ENCODE measurements around the gene PDE4D. TPM values are rescaled to one million over a fixed set of nuclear protein-coding genes. Genes with fewer than 3 reads are reported as not detected.

Gene PDE4D
- total RNA-seq, 1 experiment from 2014 or later = 3.6 TPM

DNA sequence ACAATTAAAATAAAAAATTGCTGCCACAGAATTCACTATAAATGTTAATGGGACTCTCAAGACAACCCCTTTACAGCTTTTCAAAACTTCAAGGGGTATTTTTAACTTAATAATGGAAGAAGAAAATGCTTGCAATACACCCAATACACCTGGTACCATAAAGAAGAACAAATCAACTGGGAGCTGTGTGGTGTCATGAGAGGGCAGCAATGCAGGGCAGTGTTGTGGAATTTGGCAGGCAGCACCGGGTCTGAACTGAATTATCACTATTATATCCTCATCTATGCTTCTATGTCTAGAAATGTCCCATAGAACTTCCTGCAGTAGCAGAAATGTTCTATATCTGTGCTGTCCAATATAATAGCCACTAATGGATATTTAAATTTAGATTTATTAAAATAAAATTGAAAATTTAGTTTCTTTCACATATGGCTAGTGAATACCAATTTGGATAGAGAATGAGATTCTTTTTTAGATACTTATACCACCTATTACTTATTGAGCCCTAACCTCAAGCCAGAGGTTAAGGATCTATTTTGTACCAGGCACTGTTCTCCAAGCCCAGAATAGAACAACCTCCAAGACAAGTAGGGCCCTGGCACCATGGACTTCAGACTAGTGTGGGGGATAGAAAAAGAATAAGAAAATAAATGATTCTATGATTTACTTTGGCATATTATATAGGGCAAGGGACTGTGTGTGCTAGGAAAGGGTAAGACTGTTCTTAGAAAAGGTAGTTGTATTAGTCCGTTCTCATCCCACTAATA, 265.3 kb downstream of the PDE4D start:
- H3F3A ChIP-seq (ENCODE audit: low read length, unreplicated experiment) = no peaks in the 10 kb centered on the region

DNA sequence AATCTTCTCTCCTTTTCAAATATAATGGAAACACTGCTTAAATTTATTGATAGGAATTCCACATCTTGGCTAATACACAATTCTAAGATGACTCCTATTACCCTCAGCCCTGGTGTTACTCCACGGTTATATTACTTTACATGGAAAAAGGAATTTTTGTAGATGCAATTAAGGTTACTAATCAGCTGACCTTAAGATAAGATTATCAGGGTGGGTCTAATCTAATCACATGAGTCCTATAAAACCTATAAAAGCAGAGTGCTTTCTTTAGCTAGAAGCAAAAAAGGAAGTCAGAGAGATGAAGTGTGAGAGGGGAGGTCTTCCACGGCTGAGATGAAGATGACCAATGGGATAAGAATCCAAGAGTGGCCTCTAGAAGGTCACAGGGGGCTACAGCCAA, 268.6 kb downstream of the PDE4D start:
- no peaks in the 10 kb centered on the region for H3K27me3 ChIP-seq (ENCODE audit: low read length)
- no peak overlapping the region for H3K9ac ChIP-seq (ENCODE audit: low read length)
- no peak for TF ChIP-seq EZH2 (IDR thresholded peaks at IDR 0.05; ENCODE audit: low read length, unreplicated experiment)
- no peak for TF ChIP-seq EZH2phosphoT487 (IDR thresholded peaks at IDR 0.05; ENCODE audit: borderline replicate concordance, low read length)
- no peak for TF ChIP-seq CTCF (conservative IDR thresholded peaks at IDR 0.05; ENCODE audit: low read depth, low read length)
- H3K36me3 ChIP-seq (ENCODE audit: low read depth, low read length) = no peaks in the 10 kb centered on the region
- no peak overlapping the region for H3K4me3 ChIP-seq (ENCODE audit: low read length)
- H3K79me2 ChIP-seq (ENCODE audit: low read length) = no peaks in the 10 kb centered on the region
- H4K20me1 ChIP-seq (ENCODE audit: low read length) = no peaks in the 10 kb centered on the region
- H3K9me2 ChIP-seq (replicated peaks; ENCODE audit: low read length) = no peaks in the 10 kb centered on the region
- intact Hi-C loops (cut with micrococcal nuclease) = no loop called here
- BruUV-seq (replicated peaks) = no TSS peak
- H3K9me3 ChIP-seq (ENCODE audit: low read length) = no peaks in the 10 kb centered on the region
- no peak overlapping the region for H3K4me2 ChIP-seq (ENCODE audit: low read length)
- H2AFZ ChIP-seq (ENCODE audit: low read length) = no peak overlapping the region
- no peak overlapping the region for H3K27ac ChIP-seq (ENCODE audit: low read length)
- CTCF ChIA-PET = no interaction called here
- POLR2A ChIA-PET (ENCODE audit: unreplicated experiment) = no interaction called here
- no peaks in the 10 kb centered on the region for H3F3A ChIP-seq (ENCODE audit: low read length, unreplicated experiment)
- DNase-seq (no peak), ATAC-seq (no peak)
- H3K4me1 ChIP-seq (ENCODE audit: insufficient read depth, low read length) = peaks cover 9% of the 10 kb centered on the region; the same call in 1 of the 2 replicates

More for the DNA sequence above, 265.3 kb downstream of the PDE4D start:
- 0 out of 2 replicates have a peak, but pooled peaks cover 6% of the 10 kb centered on the region for H3K4me1 ChIP-seq (ENCODE audit: insufficient read depth, low read length)
- no peak for TF ChIP-seq EZH2 (IDR thresholded peaks at IDR 0.05; ENCODE audit: low read length, unreplicated experiment)
- TF ChIP-seq EZH2phosphoT487 (IDR thresholded peaks at IDR 0.05; ENCODE audit: borderline replicate concordance, low read length) = no peak
- H3K4me2 ChIP-seq (ENCODE audit: low read length) = no peak overlapping the region
- CTCF ChIA-PET = no interaction called here
- H2AFZ ChIP-seq (ENCODE audit: low read length) = no peak overlapping the region
- no peaks in the 10 kb centered on the region for H3K36me3 ChIP-seq (ENCODE audit: low read depth, low read length)
- no peak for DNase-seq
- no peaks in the 10 kb centered on the region for H3K9me3 ChIP-seq (ENCODE audit: low read length)
- POLR2A ChIA-PET (ENCODE audit: unreplicated experiment) = no interaction called here
- H3K27me3 ChIP-seq (ENCODE audit: low read length) = no peaks in the 10 kb centered on the region
- no peak for ATAC-seq
- no peaks in the 10 kb centered on the region for H4K20me1 ChIP-seq (ENCODE audit: low read length)
- no peaks in the 10 kb centered on the region for H3K9me2 ChIP-seq (replicated peaks; ENCODE audit: low read length)
- no peak overlapping the region for H3K4me3 ChIP-seq (ENCODE audit: low read length)
- H3K9ac ChIP-seq (ENCODE audit: low read length) = no peak overlapping the region
- intact Hi-C loops (cut with micrococcal nuclease) = no loop called here
- H3K27ac ChIP-seq (ENCODE audit: low read length) = no peak overlapping the region
- no TSS peak for BruUV-seq (replicated peaks)
- no peaks in the 10 kb centered on the region for H3K79me2 ChIP-seq (ENCODE audit: low read length)

GRCh38 chr5:59622848-59623247, 270.7 kb downstream of the PDE4D start:
- no peaks in the 10 kb centered on the region for H3K36me3 ChIP-seq (ENCODE audit: low read depth, low read length)
- H3K9ac ChIP-seq (ENCODE audit: low read length) = no peak overlapping the region
- BruUV-seq (replicated peaks) = no TSS peak
- no peak for ATAC-seq
- H4K20me1 ChIP-seq (ENCODE audit: low read length) = no peaks in the 10 kb centered on the region
- H3K79me2 ChIP-seq (ENCODE audit: low read length) = no peaks in the 10 kb centered on the region
- no peak overlapping the region for H3K4me2 ChIP-seq (ENCODE audit: low read length)
- no peak for TF ChIP-seq CTCF (conservative IDR thresholded peaks at IDR 0.05; ENCODE audit: low read depth, low read length)
- no peak for TF ChIP-seq EZH2phosphoT487 (IDR thresholded peaks at IDR 0.05; ENCODE audit: borderline replicate concordance, low read length)
- TF ChIP-seq EZH2 (IDR thresholded peaks at IDR 0.05; ENCODE audit: low read length, unreplicated experiment) = no peak
- no peaks in the 10 kb centered on the region for H3K27me3 ChIP-seq (ENCODE audit: low read length)
- no peak overlapping the region for H3K4me3 ChIP-seq (ENCODE audit: low read length)
- H3F3A ChIP-seq (ENCODE audit: low read length, unreplicated experiment) = no peaks in the 10 kb centered on the region
- H3K9me3 ChIP-seq (ENCODE audit: low read length) = no peaks in the 10 kb centered on the region
- H3K27ac ChIP-seq (ENCODE audit: low read length) = no peak overlapping the region
- H3K9me2 ChIP-seq (replicated peaks; ENCODE audit: low read length) = no peaks in the 10 kb centered on the region
- peaks cover 9% of the 10 kb centered on the region; the same call in 1 of the 2 replicates for H3K4me1 ChIP-seq (ENCODE audit: insufficient read depth, low read length)
- ChIA-PET CTCF (no interaction called here), POLR2A (ENCODE audit: unreplicated experiment) (no interaction called here)
- no peak overlapping the region for H2AFZ ChIP-seq (ENCODE audit: low read length)
- no peak for DNase-seq
- intact Hi-C loops (cut with micrococcal nuclease) = no loop called here
